ENCODE results near the gene BMP5.
"Not testable (repeated sequence)": the region's sequence is repeated elsewhere in the genome, so short reads cannot be mapped to it uniquely, and the experiment has no call there.

Gene BMP5

DNA sequence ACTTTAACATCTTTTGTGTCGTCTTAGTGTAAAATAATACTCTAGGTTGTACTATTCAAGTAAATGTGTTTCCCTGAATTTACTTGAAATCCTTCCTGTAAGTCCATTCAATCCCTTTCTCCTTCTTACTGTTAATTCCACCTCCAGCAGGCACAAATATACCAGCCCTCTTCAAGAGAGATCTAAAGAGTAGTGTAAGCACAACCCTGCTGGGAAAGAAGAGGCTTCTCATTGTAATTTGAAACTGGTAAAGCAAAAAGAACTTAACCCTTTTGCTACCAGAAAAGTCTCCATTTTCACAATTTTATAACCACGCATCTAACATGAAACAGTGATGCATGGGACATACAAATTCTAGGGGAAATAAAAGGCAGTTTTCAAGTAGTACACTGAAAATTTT, at the start of gene BMP5:
TSS of gene BMP5 (minus strand) at position 191 of the 400 bp plus-strand sequence. CDS start 725 bp downstream, outside the sequence.
- TF ChIP-seq EZH2 (IDR thresholded peaks at IDR 0.05): no peak
- TF ChIP-seq POLR2AphosphoS5 (IDR thresholded peaks at IDR 0.05; ENCODE audit: borderline replicate concordance, low read depth, low read length): peak; percentile 44; the same call in 1 of the 2 replicates
- H3K9ac ChIP-seq (ENCODE audit: insufficient read length): no peak within 1 kb of the TSS
- no peaks in the 10 kb centered on the region for H3K9me3 ChIP-seq (ENCODE audit: low read depth, low read length)
- no peak for DNase-seq (ENCODE audit: low read depth, low spot score)
- H3K4me3 ChIP-seq: peak within 1 kb of the TSS; percentile 3; the same call in 1 of the 2 replicates
- H3K27ac ChIP-seq: no peak within 1 kb of the TSS
- H3K36me3 ChIP-seq (ENCODE audit: insufficient read depth, low read length): no peaks in the 10 kb centered on the region

DNA sequence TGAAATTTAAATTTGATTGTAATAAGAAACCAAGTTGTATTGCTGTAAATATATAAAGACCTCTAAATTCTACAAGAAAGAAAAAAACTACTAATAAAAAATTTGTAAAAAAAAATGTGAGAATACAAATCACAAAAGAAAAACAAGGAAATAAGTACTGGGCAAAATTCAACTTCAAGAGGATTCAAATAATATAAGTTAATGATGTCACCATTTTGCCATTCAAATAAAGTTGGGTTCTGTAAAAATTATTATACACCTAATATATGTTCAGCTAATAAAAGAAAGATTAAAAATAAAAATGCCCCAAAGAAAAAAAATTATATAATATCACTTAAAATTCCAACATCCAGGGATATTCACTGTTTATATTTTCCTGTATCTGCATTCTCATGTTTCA, 47.0 kb upstream of the BMP5 start:
- DNase-seq (ENCODE audit: low read depth, low spot score): no peak
- no peak overlapping the region for H3K27ac ChIP-seq
- H3K36me3 ChIP-seq (ENCODE audit: insufficient read depth, low read length): no peaks in the 10 kb centered on the region
- H3K4me3 ChIP-seq: no peak overlapping the region
- no peaks in the 10 kb centered on the region for H3K9me3 ChIP-seq (ENCODE audit: low read depth, low read length)
- H3K9ac ChIP-seq (ENCODE audit: insufficient read length): no peak overlapping the region
- TF ChIP-seq EZH2 (IDR thresholded peaks at IDR 0.05) (no peak), FOXP2 (optimal IDR thresholded peaks at IDR 0.05; ENCODE audit: control extremely low read depth, extremely low read length, insufficient read depth) (no peak), POLR2AphosphoS5 (IDR thresholded peaks at IDR 0.05; ENCODE audit: borderline replicate concordance, low read depth, low read length) (no peak)

DNA sequence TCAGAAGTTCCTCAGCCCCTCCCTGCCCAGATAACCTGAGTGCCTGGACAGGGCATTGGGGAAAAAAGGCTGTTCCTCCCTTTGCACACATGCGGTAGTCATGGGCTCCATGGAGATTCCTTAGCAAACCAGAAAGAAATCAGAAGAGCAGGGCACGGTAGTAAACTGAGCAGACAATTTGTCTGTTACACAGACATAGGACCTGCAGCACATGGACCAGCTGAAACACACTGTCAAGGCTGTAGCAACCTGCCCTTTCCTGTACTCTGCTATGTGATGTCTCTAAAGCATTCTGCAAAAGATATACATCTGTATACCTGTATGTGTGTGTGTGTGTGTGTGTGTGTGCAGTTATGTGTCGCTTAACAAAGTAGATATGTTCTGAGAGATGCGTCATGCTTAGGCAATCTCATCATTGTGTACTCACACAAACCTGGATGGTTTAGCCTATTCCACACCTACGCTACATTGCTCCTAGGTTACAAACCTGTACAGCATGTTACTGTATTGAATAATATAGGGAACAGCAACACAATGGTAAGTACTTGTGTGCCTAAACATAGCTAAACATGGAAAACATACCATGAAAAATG, 44.4 kb upstream of the BMP5 start:
- Histone ChIP-seq H3K27ac (no peak overlapping the region), H3K9ac (ENCODE audit: insufficient read length) (no peak overlapping the region)
- TF ChIP-seq POLR2AphosphoS5 (IDR thresholded peaks at IDR 0.05; ENCODE audit: borderline replicate concordance, low read depth, low read length): no peak
- TF ChIP-seq EZH2 (IDR thresholded peaks at IDR 0.05): no peak
- no peak for TF ChIP-seq FOXP2 (optimal IDR thresholded peaks at IDR 0.05; ENCODE audit: control extremely low read depth, extremely low read length, insufficient read depth)

DNA sequence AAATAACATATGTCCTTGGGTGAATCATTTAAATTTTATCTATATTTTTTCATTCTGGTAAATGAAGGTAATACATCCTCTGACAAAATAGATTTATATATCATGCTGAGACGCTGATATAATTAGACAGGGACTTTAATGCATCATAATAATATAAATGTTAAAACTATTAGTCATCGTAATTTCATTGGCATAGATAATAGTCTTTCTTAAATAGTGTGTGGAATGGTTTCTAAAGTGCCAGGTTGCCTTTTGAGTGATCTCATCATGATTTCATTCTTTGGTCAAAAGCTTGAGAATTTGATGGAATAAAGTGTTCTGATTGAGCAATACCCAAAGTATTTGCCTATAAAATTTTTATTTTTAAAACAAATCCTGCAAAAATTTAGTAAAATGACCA, 43.2 kb upstream of the BMP5 start:
- Histone ChIP-seq H3K36me3 (ENCODE audit: insufficient read depth, low read length) (no peaks in the 10 kb centered on the region), H3K27ac (peak overlapping the region; percentile 84; the same call in 1 of the 2 replicates), H3K4me3 (no peak overlapping the region), H3K9ac (ENCODE audit: insufficient read length) (no peak overlapping the region), H3K9me3 (ENCODE audit: low read depth, low read length) (no peaks in the 10 kb centered on the region)
- DNase-seq (ENCODE audit: low read depth, low spot score): no peak
- TF ChIP-seq EZH2 (IDR thresholded peaks at IDR 0.05) (no peak), POLR2AphosphoS5 (IDR thresholded peaks at IDR 0.05; ENCODE audit: borderline replicate concordance, low read depth, low read length) (no peak), FOXP2 (optimal IDR thresholded peaks at IDR 0.05; ENCODE audit: control extremely low read depth, extremely low read length, insufficient read depth) (no peak)

More for the DNA sequence above, 44.4 kb upstream of the BMP5 start:
- DNase-seq (ENCODE audit: low read depth, low spot score): no peak
- H3K36me3 ChIP-seq (ENCODE audit: insufficient read depth, low read length): no peaks in the 10 kb centered on the region
- H3K4me3 ChIP-seq: no peak overlapping the region
- no peaks in the 10 kb centered on the region for H3K9me3 ChIP-seq (ENCODE audit: low read depth, low read length)

DNA sequence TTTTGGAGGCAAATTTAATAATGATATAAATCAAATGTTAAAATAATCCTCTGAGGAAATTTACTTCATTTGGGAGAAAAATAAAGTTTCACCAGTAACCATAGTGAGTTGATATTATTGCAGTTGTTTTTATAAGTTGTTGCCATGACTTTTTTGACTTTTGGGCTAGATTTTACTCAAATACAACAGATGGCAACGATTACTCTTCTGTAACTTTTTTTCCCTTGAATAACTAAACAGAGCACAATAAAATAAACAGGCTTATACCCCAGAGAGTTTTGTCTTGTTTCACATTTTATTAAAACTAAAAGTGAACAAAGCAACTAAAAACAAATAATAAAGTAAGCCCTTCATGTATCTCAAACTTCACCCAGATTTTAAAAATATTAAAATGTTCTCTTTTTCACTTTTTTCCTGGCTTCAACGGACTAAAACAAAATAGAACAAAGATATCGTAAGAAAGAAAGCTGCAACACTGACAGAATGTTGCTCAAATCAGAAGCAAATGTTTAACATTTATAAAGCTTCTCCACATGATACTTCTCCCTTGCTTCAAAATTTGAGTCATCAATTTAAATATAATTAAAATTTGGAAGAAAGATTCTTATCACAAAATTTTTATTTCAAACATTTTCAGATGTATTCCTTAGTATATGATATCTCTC, 42.5 kb upstream of the BMP5 start:
- Histone ChIP-seq H3K4me3 (peak overlapping the region; percentile 58), H3K9me3 (ENCODE audit: low read depth, low read length) (no peaks in the 10 kb centered on the region), H3K27ac (peak overlapping the region; percentile 84), H3K9ac (ENCODE audit: insufficient read length) (peak overlapping the region; percentile 51), H3K36me3 (ENCODE audit: insufficient read depth, low read length) (no peaks in the 10 kb centered on the region)
- DNase-seq (ENCODE audit: low read depth, low spot score): no peak
- no peak for TF ChIP-seq POLR2AphosphoS5 (IDR thresholded peaks at IDR 0.05; ENCODE audit: borderline replicate concordance, low read depth, low read length)
- TF ChIP-seq FOXP2 (optimal IDR thresholded peaks at IDR 0.05; ENCODE audit: control extremely low read depth, extremely low read length, insufficient read depth): no peak
- TF ChIP-seq EZH2 (IDR thresholded peaks at IDR 0.05): no peak

DNA sequence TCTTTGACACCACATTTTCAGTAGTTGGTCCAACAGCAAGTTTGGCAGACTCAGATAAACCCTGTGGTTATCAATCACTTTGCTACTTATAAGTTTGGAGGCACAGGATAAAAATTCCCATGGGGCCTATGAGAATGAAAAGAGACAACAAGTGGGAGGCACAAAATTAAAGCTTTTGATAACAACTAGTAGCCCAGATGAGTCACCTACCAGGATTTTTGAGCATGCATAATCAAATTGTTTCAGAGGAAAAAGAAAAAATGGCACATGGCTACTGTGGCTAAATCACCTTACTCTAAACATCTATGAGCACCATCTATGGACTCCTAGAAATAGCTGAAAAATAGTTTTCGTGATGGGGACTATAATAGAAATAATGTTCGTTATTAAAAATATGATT, 40.8 kb upstream of the BMP5 start:
- H3K9ac ChIP-seq (ENCODE audit: insufficient read length): no peak overlapping the region
- H3K9me3 ChIP-seq (ENCODE audit: low read depth, low read length): no peaks in the 10 kb centered on the region
- TF ChIP-seq POLR2AphosphoS5 (IDR thresholded peaks at IDR 0.05; ENCODE audit: borderline replicate concordance, low read depth, low read length): no peak
- TF ChIP-seq EZH2 (IDR thresholded peaks at IDR 0.05): no peak
- TF ChIP-seq FOXP2 (optimal IDR thresholded peaks at IDR 0.05; ENCODE audit: control extremely low read depth, extremely low read length, insufficient read depth): no peak
- H3K36me3 ChIP-seq (ENCODE audit: insufficient read depth, low read length): no peaks in the 10 kb centered on the region
- no peak overlapping the region for H3K4me3 ChIP-seq
- DNase-seq (ENCODE audit: low read depth, low spot score): no peak
- H3K27ac ChIP-seq: no peak overlapping the region

DNA sequence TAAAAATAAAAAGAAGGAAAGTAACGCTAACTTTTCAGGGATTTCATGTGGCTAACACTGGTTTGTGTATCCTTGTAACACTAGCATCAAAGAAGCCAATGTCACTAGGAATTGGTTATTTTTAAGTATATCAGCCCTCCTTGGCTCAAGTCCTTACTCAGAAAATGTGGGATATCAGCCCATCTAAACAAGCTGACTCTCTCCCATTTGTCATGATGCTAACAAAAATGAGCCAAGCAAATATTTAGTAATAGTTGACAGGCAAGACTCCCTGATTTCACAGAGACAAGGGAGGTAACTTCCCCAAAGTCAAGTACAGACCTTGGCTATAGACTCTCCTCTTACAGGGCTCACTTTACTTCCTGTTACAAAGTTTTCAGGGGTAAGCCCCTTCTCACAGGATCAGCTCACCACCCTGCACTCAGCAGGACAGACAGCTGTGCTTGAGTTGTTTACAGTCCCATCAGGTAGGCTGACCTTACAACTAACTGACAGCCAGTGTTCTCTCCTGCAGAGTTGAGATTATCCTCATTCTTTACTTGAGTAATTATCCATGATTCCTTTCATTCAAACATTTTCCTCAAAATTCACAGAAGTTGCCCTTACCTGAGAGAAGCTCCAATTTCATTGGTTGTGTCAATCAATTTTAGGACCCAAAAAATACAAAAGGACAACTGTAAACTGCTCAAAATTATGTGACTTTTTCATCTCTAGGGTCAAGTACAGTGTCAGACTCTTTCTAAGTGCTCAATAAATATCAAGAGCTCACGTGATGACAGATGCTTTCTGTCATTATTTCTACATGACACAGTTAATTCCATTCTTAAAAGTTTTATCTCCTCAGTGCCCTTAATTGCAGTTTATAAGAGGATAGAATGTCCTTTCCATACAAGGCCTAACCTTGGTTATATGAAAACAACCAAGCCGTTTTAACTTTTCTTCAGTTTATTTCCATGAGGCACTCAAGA, 38.1 kb upstream of the BMP5 start:
- H3K36me3 ChIP-seq (ENCODE audit: insufficient read depth, low read length): no peaks in the 10 kb centered on the region
- H3K9ac ChIP-seq (ENCODE audit: insufficient read length): no peak overlapping the region
- no peak overlapping the region for H3K4me3 ChIP-seq
- H3K27ac ChIP-seq: no peak overlapping the region
- DNase-seq (ENCODE audit: low read depth, low spot score): no peak
- TF ChIP-seq EZH2 (IDR thresholded peaks at IDR 0.05): no peak
- no peak for TF ChIP-seq POLR2AphosphoS5 (IDR thresholded peaks at IDR 0.05; ENCODE audit: borderline replicate concordance, low read depth, low read length)
- TF ChIP-seq FOXP2 (optimal IDR thresholded peaks at IDR 0.05; ENCODE audit: control extremely low read depth, extremely low read length, insufficient read depth): no peak
- no peaks in the 10 kb centered on the region for H3K9me3 ChIP-seq (ENCODE audit: low read depth, low read length)

DNA sequence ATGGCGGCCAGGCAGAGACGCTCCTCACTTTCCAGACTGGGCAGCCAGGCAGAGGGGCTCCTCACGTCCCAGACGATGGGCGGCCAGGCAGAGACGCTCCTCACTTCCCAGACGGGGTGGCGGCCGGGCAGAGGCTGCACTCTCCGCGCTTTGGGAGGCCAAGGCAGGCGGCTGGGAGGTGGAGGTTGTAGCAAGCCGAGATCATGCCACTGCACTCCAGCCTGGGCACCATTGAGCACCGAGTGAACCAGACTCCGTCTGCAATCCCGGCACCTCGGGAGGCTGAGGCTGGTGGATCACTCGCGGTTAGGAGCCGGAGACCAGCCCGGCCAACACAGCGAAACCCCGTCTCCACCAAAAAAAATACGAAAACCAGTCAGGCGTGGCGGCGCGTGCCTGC, 35.1 kb upstream of the BMP5 start:
- not testable (repeated sequence) for H3K27ac ChIP-seq; H3K36me3 ChIP-seq (ENCODE audit: insufficient read depth, low read length); DNase-seq (ENCODE audit: low read depth, low spot score); H3K9ac ChIP-seq (ENCODE audit: insufficient read length); H3K9me3 ChIP-seq (ENCODE audit: low read depth, low read length); H3K4me3 ChIP-seq

DNA sequence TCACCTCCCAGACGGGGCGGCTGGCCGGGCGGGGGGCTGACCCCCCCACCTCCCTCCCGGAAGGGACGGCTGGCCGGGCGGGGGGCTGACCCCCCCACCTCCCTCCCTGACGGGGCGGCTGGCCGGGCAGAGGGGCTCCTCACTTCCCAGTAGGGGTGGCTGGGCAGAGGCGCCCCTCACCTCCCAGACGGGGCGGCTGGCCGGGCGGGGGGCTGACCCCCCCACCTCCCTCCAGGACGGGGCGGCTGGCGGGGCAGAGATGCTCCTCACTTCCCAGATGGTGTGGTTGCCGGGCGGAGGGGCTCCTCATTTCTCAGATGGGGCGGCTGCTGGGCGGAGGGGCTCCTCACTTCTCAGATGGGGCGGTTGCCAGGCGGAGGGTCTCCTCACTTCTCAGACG, 34.5 kb upstream of the BMP5 start:
- H3K27ac ChIP-seq; H3K9ac ChIP-seq (ENCODE audit: insufficient read length); H3K9me3 ChIP-seq (ENCODE audit: low read depth, low read length); DNase-seq (ENCODE audit: low read depth, low spot score); H3K4me3 ChIP-seq; H3K36me3 ChIP-seq (ENCODE audit: insufficient read depth, low read length): not testable (repeated sequence)
